Activated CD8-positive, alpha-beta memory T cell treated with anti-CD3 and anti-CD28 coated beads, Interleukin-2, amount 10 ng/mL, durations not matched to agents 7 days and 5 days (primary cell): ENCODE data around the gene DZIP1L. TPM values are rescaled to one million over a fixed set of nuclear protein-coding genes. Genes with fewer than 3 reads are reported as not detected.

Experiments used
- ATAC-seq: fragments of 150-1000 bp; cut with Tn5 transposase; one replicate; pipeline ENCODE4 v1.10.0; 2021; ENCODE audit warnings: moderate library complexity
- CTCF ChIA-PET: fragments of 350-600 bp; sonication (Branson Sonifier 250); formaldehyde crosslinking; loops from one replicate; lab custom pipeline; 2021; ENCODE audit warnings: antibody characterized with exemption; lab: Charles Lee
- DNase-seq: peaks from one replicate; pipeline ENCODE4 v3.0.0-alpha.2; 2020
- H3K27ac Mint-ChIP-seq: one replicate; pipeline ENCODE4 v1.8.0; 2021; ENCODE audit warnings: mild to moderate bottlenecking, mixed read lengths
- H3K27me3 Mint-ChIP-seq: one replicate; pipeline ENCODE4 v1.8.0; 2021; ENCODE audit warnings: mixed read lengths
- H3K36me3 Mint-ChIP-seq: one replicate; pipeline ENCODE4 v1.8.0; 2021; ENCODE audit warnings: mild to moderate bottlenecking, mixed read lengths
- H3K4me1 Mint-ChIP-seq: one replicate; pipeline ENCODE4 v1.8.0; 2021; ENCODE audit warnings: mixed read lengths
- H3K4me3 Mint-ChIP-seq: one replicate; pipeline ENCODE4 v1.8.0; 2021; ENCODE audit warnings: mild to moderate bottlenecking, moderate library complexity, mixed read lengths
- H3K9me3 Mint-ChIP-seq: one replicate; pipeline ENCODE4 v1.8.0; 2022; ENCODE audit warnings: low read depth, mixed read lengths
- total RNA-seq, 2 experiments: library from RNA; stranded (reverse); gene quantifications; one replicate each; pipeline ENCODE4 v1.2.3, GENCODE V29; 2021

The DZIP1L gene
- total RNA-seq, 2 experiments from 2014 or later, result 0.38 to 0.56 TPM

DNA sequence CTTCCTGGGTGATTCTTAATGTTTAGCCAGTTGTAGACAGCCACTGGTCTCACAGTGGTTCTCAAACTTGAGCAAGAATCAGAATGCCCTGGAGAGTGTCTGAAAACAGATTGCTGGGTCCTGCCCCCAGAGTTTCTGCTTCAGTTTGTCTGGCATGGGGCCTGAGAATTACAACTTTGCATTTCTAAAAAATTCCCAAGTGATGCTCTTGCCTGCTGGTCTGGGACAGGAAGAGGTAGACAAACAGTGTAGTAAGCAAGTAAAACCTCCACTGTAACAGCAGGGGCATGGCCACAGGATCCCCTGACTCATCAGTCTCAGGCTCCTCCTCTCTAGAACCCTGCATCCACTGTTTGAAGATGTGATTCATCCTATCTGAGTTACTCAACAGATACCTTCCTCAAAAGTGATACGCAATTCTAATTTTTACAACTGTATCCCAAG, 36.5 kb downstream of the DZIP1L start:
- Mint-ChIP-seq H3K4me3 (no peak overlapping the region), H3K27ac (no peak overlapping the region), H3K36me3 (no peaks in the 10 kb centered on the region), H3K4me1 (peaks cover 32% of the 10 kb centered on the region), H3K27me3 (peaks cover 22% of the 10 kb centered on the region), H3K9me3 (no peaks in the 10 kb centered on the region)
- DNase-seq (no peak), ATAC-seq (no peak)
- CTCF ChIA-PET, result interaction anchor here (0.8 to 2.5 kb wide), 2 partner anchors 12 to 40 kb away, joined by 3 to 8 read pairs; no protein-coding TSS in a partner anchor

DNA sequence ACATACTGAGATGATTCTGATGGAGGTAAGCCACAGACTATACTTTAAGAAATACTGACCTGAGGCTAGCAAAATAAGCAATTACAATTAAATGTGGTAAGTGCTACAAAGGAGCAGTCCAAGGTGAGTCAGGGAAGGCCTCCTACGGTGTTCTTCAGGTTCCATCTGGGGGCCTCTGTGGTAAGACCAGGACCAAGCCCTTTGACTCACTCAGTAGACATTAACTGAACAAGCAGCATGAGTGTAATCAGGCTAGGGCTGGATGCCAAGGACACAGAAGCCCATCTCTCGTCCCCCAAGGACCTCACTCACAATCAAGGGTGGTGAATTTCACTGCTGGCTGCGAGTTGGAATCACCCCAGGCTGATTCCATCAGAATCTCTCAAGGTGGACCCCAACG, 37.3 kb downstream of the DZIP1L start:
- ATAC-seq (no peak), DNase-seq (no peak)
- CTCF ChIA-PET, result interaction anchor here (0.8 kb wide), 1 partner anchor 11 kb away, joined by 3 read pairs; no protein-coding TSS in a partner anchor
- no peak overlapping the region for H3K4me3 Mint-ChIP-seq
- peaks cover 25% of the 10 kb centered on the region for H3K4me1 Mint-ChIP-seq
- no peak overlapping the region for H3K27ac Mint-ChIP-seq
- H3K9me3 Mint-ChIP-seq, result no peaks in the 10 kb centered on the region
- H3K36me3 Mint-ChIP-seq, result no peaks in the 10 kb centered on the region
- H3K27me3 Mint-ChIP-seq, result peaks cover 30% of the 10 kb centered on the region

- no peaks in the 10 kb centered on the region for H3K9me3 Mint-ChIP-seq
- H3K27ac Mint-ChIP-seq, result no peak overlapping the region
- H3K4me3 Mint-ChIP-seq, result no peak overlapping the region
- no peak for ATAC-seq
- peaks cover 4% of the 10 kb centered on the region for H3K4me1 Mint-ChIP-seq
- H3K36me3 Mint-ChIP-seq, result no peaks in the 10 kb centered on the region
- no peak for DNase-seq
- H3K27me3 Mint-ChIP-seq, result peaks cover 48% of the 10 kb centered on the region
- CTCF ChIA-PET, result interaction anchor here (4.3 kb wide), 1 partner anchor 46 kb away, joined by 21 read pairs; no protein-coding TSS in a partner anchor
Measured at GRCh38 chr3:138072796-138073195, 42.6 kb downstream of the DZIP1L start.

DNA sequence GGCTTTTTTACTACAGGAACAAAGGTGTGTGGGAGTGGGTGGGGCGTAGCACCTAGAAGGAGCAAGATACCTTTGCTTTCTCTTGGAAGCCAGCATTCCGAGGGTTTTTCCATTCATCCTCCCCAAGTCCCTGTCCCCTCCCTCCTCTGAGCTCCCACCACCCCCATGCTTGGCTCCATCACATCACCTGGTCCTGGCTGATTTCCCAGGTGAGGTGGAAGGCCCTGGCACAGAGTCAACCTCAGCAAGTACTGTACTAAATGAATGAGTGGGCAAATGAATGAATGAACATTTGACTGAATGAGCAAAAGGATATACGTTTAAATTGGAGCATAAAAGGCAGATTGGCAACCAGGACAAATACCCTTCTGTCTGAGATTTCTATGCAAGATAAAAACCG, 45.4 kb downstream of the DZIP1L start:
- H3K9me3 Mint-ChIP-seq, result no peaks in the 10 kb centered on the region
- H3K27me3 Mint-ChIP-seq, result peaks cover 42% of the 10 kb centered on the region
- no peak for ATAC-seq
- no peak overlapping the region for H3K27ac Mint-ChIP-seq
- CTCF ChIA-PET, result interaction anchor here (1.0 to 2.9 kb wide), 9 partner anchors 9 to 55 kb away, joined by 3 to 44 read pairs (median 5); partner anchors contain the start of gene DZIP1L
- H3K4me1 Mint-ChIP-seq, result peaks cover 28% of the 10 kb centered on the region
- no peak overlapping the region for H3K4me3 Mint-ChIP-seq
- no peak for DNase-seq
- H3K36me3 Mint-ChIP-seq, result no peaks in the 10 kb centered on the region

GRCh38 chr3:138068579-138069174, 46.7 kb downstream of the DZIP1L start:
- peak; percentile 83 for DNase-seq
- peak; percentile 53 for ATAC-seq
- no peak overlapping the region for H3K4me3 Mint-ChIP-seq
- no peaks in the 10 kb centered on the region for H3K36me3 Mint-ChIP-seq
- peaks cover 38% of the 10 kb centered on the region for H3K27me3 Mint-ChIP-seq
- no peaks in the 10 kb centered on the region for H3K9me3 Mint-ChIP-seq
- H3K27ac Mint-ChIP-seq, result no peak overlapping the region
- CTCF ChIA-PET, result interaction anchor here (0.7 to 3.9 kb wide), 9 partner anchors 12 to 57 kb away, joined by 3 to 44 read pairs (median 5); partner anchors contain the start of gene DZIP1L
- peaks cover 33% of the 10 kb centered on the region for H3K4me1 Mint-ChIP-seq

- CTCF ChIA-PET, result interaction anchor here (1.2 to 3.9 kb wide), 3 partner anchors 9 to 51 kb away, joined by 3 to 41 read pairs (median 5); partner anchors contain the start of gene DZIP1L
- no peak overlapping the region for H3K27ac Mint-ChIP-seq
- peaks cover 34% of the 10 kb centered on the region for H3K27me3 Mint-ChIP-seq
- no peak for DNase-seq
- no peaks in the 10 kb centered on the region for H3K9me3 Mint-ChIP-seq
- peaks cover 33% of the 10 kb centered on the region for H3K4me1 Mint-ChIP-seq
- ATAC-seq, result no peak
- H3K36me3 Mint-ChIP-seq, result no peaks in the 10 kb centered on the region
- H3K4me3 Mint-ChIP-seq, result no peak overlapping the region
Measured at GRCh38 chr3:138068046-138068445, 47.4 kb downstream of the DZIP1L start.

GRCh38 chr3:138066972-138067371, 48.4 kb downstream of the DZIP1L start:
- H3K4me3 Mint-ChIP-seq, result no peak overlapping the region

GRCh38 chr3:138066383-138066782, 49.0 kb downstream of the DZIP1L start:
- DNase-seq (peak; percentile 82), ATAC-seq (peak; percentile 93)
- H3K36me3 Mint-ChIP-seq, result no peaks in the 10 kb centered on the region
- H3K9me3 Mint-ChIP-seq, result no peaks in the 10 kb centered on the region
- peaks cover 33% of the 10 kb centered on the region for H3K4me1 Mint-ChIP-seq
- peaks cover 30% of the 10 kb centered on the region for H3K27me3 Mint-ChIP-seq
- no peak overlapping the region for H3K4me3 Mint-ChIP-seq
- CTCF ChIA-PET, result interaction anchor here (0.9 to 3.9 kb wide), 4 partner anchors 28 to 849 kb away, joined by 3 to 41 read pairs (median 4); no protein-coding TSS in a partner anchor
- peak overlapping the region; percentile 78 for H3K27ac Mint-ChIP-seq

More at GRCh38 chr3:138066972-138067371, 48.4 kb downstream of the DZIP1L start:
- Mint-ChIP-seq H3K36me3 (no peaks in the 10 kb centered on the region), H3K4me1 (peaks cover 33% of the 10 kb centered on the region), H3K27ac (no peak overlapping the region), H3K27me3 (peaks cover 28% of the 10 kb centered on the region), H3K9me3 (no peaks in the 10 kb centered on the region)
- DNase-seq (no peak), ATAC-seq (no peak)
- CTCF ChIA-PET, result interaction anchor here (0.7 to 3.9 kb wide), 5 partner anchors 11 to 849 kb away, joined by 3 to 41 read pairs (median 3); no protein-coding TSS in a partner anchor

GRCh38 chr3:138065949-138066348, 49.5 kb downstream of the DZIP1L start:
- Mint-ChIP-seq H3K36me3 (no peaks in the 10 kb centered on the region), H3K27ac (peak overlapping the region; percentile 78), H3K4me3 (no peak overlapping the region), H3K27me3 (peaks cover 28% of the 10 kb centered on the region), H3K4me1 (peaks cover 33% of the 10 kb centered on the region), H3K9me3 (no peaks in the 10 kb centered on the region)
- CTCF ChIA-PET, result interaction anchor here (0.9 to 3.9 kb wide), 4 partner anchors 28 to 850 kb away, joined by 3 to 41 read pairs (median 4); no protein-coding TSS in a partner anchor
- ATAC-seq, result peak; percentile 49
- no peak for DNase-seq

- peaks cover 30% of the 10 kb centered on the region for H3K4me1 Mint-ChIP-seq
- H3K36me3 Mint-ChIP-seq, result no peaks in the 10 kb centered on the region
- no peak overlapping the region for H3K4me3 Mint-ChIP-seq
- no peak for ATAC-seq
- no peaks in the 10 kb centered on the region for H3K9me3 Mint-ChIP-seq
- no peak overlapping the region for H3K27ac Mint-ChIP-seq
- peaks cover 24% of the 10 kb centered on the region for H3K27me3 Mint-ChIP-seq
- DNase-seq, result no peak
- CTCF ChIA-PET, result interaction anchor here (1.2 kb wide), 2 partner anchors 13 to 55 kb away, joined by 3 to 5 read pairs; no protein-coding TSS in a partner anchor
Measured at GRCh38 chr3:138063416-138063815, 52.0 kb downstream of the DZIP1L start.

- Mint-ChIP-seq H3K9me3 (no peaks in the 10 kb centered on the region), H3K27ac (no peak overlapping the region), H3K4me3 (no peak overlapping the region), H3K27me3 (peaks cover 25% of the 10 kb centered on the region), H3K36me3 (no peaks in the 10 kb centered on the region), H3K4me1 (peaks cover 29% of the 10 kb centered on the region)
- CTCF ChIA-PET, result no interaction called here
- ATAC-seq (no peak), DNase-seq (no peak)
Measured at GRCh38 chr3:138062626-138063025, 52.8 kb downstream of the DZIP1L start.

GRCh38 chr3:138062037-138062436, 53.4 kb downstream of the DZIP1L start:
- Mint-ChIP-seq H3K4me3 (no peak overlapping the region), H3K36me3 (no peaks in the 10 kb centered on the region), H3K27me3 (peaks cover 27% of the 10 kb centered on the region), H3K9me3 (no peaks in the 10 kb centered on the region), H3K4me1 (peaks cover 25% of the 10 kb centered on the region), H3K27ac (no peak overlapping the region)
- no peak for DNase-seq
- CTCF ChIA-PET, result interaction anchor here (1.0 to 1.7 kb wide), 3 partner anchors 8 to 57 kb away, joined by 3 to 5 read pairs (median 3); no protein-coding TSS in a partner anchor
- ATAC-seq, result no peak

DNA sequence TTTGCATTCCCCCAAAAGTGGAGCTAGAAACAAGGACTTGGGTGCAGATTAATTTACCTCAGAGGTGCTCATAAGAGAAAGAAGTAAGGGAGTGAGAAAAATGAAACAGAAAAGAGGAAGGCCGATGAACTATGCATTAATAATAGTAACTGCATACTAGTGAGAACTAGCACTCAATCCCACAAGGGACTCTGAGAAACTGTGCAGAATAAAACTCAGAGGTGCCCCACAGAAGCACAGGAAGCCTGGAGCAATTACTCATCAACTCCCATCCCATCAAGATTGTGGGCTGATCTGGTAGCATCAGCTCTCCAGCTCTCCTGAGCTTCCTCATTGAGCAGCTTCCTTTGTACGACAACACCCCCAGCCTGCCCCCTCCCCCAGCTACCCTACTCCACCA, 54.6 kb downstream of the DZIP1L start:
- H3K27ac Mint-ChIP-seq, result no peak overlapping the region
- H3K9me3 Mint-ChIP-seq, result no peaks in the 10 kb centered on the region
- H3K4me3 Mint-ChIP-seq, result no peak overlapping the region
- no peak for DNase-seq
- no peaks in the 10 kb centered on the region for H3K36me3 Mint-ChIP-seq
- H3K4me1 Mint-ChIP-seq, result peaks cover 13% of the 10 kb centered on the region
- ATAC-seq, result no peak
- H3K27me3 Mint-ChIP-seq, result peaks cover 34% of the 10 kb centered on the region
- CTCF ChIA-PET, result interaction anchor here (1.0 to 1.7 kb wide), 3 partner anchors 9 to 58 kb away, joined by 3 to 5 read pairs (median 3); no protein-coding TSS in a partner anchor
